ENCODE data around the gene GNL1. TPM values are rescaled to one million over a fixed set of nuclear protein-coding genes. Genes with fewer than 3 reads are reported as not detected.

The GNL1 gene
- total and polyA plus RNA-seq, 2 of the 8 experiments (the other 6 are each of a cell fraction or from before 2014, with no cell fraction given): 42.4 to 67.8 TPM

GRCh38 chr6:30573113-30573512, 16.8 kb upstream of the GNL1 start:
- Histone ChIP-seq H3K4ac (replicated peaks; ENCODE audit: insufficient read length, low read depth, low read length) (no peak overlapping the region), H2BK15ac (ENCODE audit: low read length) (no peak overlapping the region), H4K20me1 (replicated peaks in 1 of 2; ENCODE audit: control insufficient read depth in 1 of 2, insufficient read depth in 2 of 2, low read length in 2 of 2) (peaks cover 0 to 23% of the 10 kb centered on the region in 2 experiments), H4K8ac (ENCODE audit: extremely low read depth, insufficient read depth, low read length) (no peak overlapping the region), H4K5ac (ENCODE audit: insufficient read length, low read depth, low read length) (no peak overlapping the region), H3K27me3 (replicated peaks in 1 of 4; ENCODE audit: control insufficient read depth in 3 of 4, extremely low read depth in 1 of 4, insufficient read depth in 3 of 4, low read length in 3 of 4) (no peaks in the 10 kb centered on the region), H2BK5ac (ENCODE audit: low read depth, low read length) (no peak overlapping the region), H2BK12ac (ENCODE audit: low read depth, low read length) (no peak overlapping the region), H3K79me1 (ENCODE audit: low read depth, low read length) (peaks cover 17% of the 10 kb centered on the region), H3K36me3 (ENCODE audit: control insufficient read depth in 2 of 4, insufficient read depth in 4 of 4, low read length in 3 of 4) (peaks cover 10 to 25% (median 16%) of the 10 kb centered on the region in 4 experiments; a peak in 7 of 8 replicates), H3K23me2 (ENCODE audit: low read depth, low read length) (peaks cover 9% of the 10 kb centered on the region; the same call in 1 of the 2 replicates), H3K56ac (replicated peaks; ENCODE audit: insufficient read length, low read depth, low read length) (no peak overlapping the region), H2BK20ac (ENCODE audit: low read length) (no peak overlapping the region), H3K9ac (replicated peaks in 1 of 4; ENCODE audit: extremely low read depth in 1 of 4, low read depth in 3 of 4, low read length in 3 of 4) (peak overlapping the region in 1 of 4 experiments; percentile 1; a peak in 1 of 7 replicates), H3K79me2 (ENCODE audit: control insufficient read depth in 1 of 2, insufficient read depth in 2 of 2, low read length in 2 of 2) (peaks cover 23 to 49% of the 10 kb centered on the region in 2 experiments), H2AK5ac (ENCODE audit: low read depth, low read length) (no peak overlapping the region), H3K23ac (ENCODE audit: insufficient read length) (no peak overlapping the region), H4K91ac (replicated peaks; ENCODE audit: insufficient read length, low read length) (no peak overlapping the region), H3K9me3 (ENCODE audit: insufficient read depth in 2 of 2, low read depth in 1 of 2, low read length in 1 of 2) (no peaks in the 10 kb centered on the region), H3K14ac (ENCODE audit: insufficient read length) (no peak overlapping the region), H2BK120ac (replicated peaks; ENCODE audit: low read depth, low read length) (no peak overlapping the region), H3K4me3 (ENCODE audit: extremely low read depth in 1 of 4, insufficient read depth in 2 of 4, low read depth in 3 of 4, low read length in 4 of 4) (no peak overlapping the region), H3K18ac (ENCODE audit: extremely low read depth, low read length) (no peak overlapping the region), H2AFZ (ENCODE audit: low read length) (no peak overlapping the region), H3K27ac (ENCODE audit: low read depth, low read length) (no peak overlapping the region), H3K4me2 (ENCODE audit: insufficient read depth in 1 of 2, low read depth in 2 of 2, low read length in 2 of 2) (peak overlapping the region; percentile 30 to 91; a peak in 2 of 4 replicates), H3K4me1 (replicated peaks in 1 of 4; ENCODE audit: control insufficient read depth in 3 of 4, insufficient read depth in 4 of 4, low read length in 3 of 4) (peaks cover 0 to 4% (median 2%) of the 10 kb centered on the region in 4 experiments; a peak in 5 of 7 replicates)
- 66% methylated on average over 4 of the region's 4 CpGs; no CpG with 5 or more reads in 1 of the 2 experiments for WGBS, 2 experiments (ENCODE audit: extremely low coverage in 1 of 2, insufficient coverage in 1 of 2, insufficient read length in 1 of 2, insufficient replicate concordance in 2 of 2, low coverage in 1 of 2, low lambda C conversion rate in 2 of 2, missing lambda C conversion rate in 1 of 2)
- FAIRE-seq (no peak), DNase-seq (ENCODE audit: low read depth in 1 of 2, low spot score in 2 of 2) (no peak)
- CTCF ChIA-PET (ENCODE audit: partially characterized antibody): interaction anchor here (1.0 to 1.6 kb wide), 2 partner anchors 24 to 556 kb away, joined by 3 to 10 read pairs; no protein-coding TSS in a partner anchor
- POLR2A ChIA-PET (ENCODE audit: partially characterized antibody): interaction anchor here (0.8 to 27.0 kb wide), 8 partner anchors 10 to 45 kb away, joined by 3 to 712 read pairs (median 6); partner anchors contain the start of genes GNL1 and MRPS18B
- TF ChIP-seq SIRT6 (IDR thresholded peaks at IDR 0.05; ENCODE audit: low read length) (no peak), NRF1 (IDR thresholded peaks at IDR 0.05; ENCODE audit: low read depth, low read length) (no peak), CBX5 (IDR thresholded peaks at IDR 0.05; ENCODE audit: low read depth, low read length) (no peak), JUND (IDR thresholded peaks at IDR 0.05; ENCODE audit: low read length) (no peak), POU5F1 (IDR thresholded peaks at IDR 0.05; ENCODE audit: low read depth, low read length) (no peak), TAF1 (IDR thresholded peaks at IDR 0.05; ENCODE audit: low read depth, low read length) (no peak), SRF (IDR thresholded peaks at IDR 0.05; ENCODE audit: low read depth, low read length) (no peak), FOSL1 (IDR thresholded peaks at IDR 0.05; ENCODE audit: insufficient read depth, low read depth, low read length) (no peak), HDAC2 (IDR thresholded peaks at IDR 0.05; ENCODE audit: borderline replicate concordance in 1 of 2, low read depth in 2 of 2, low read length in 2 of 2) (no peak), CHD1 (IDR thresholded peaks at IDR 0.05; ENCODE audit: low read depth, low read length) (no peak), KDM4A (IDR thresholded peaks at IDR 0.05; ENCODE audit: low read depth, low read length, severe bottlenecking) (no peak), ATF3 (IDR thresholded peaks at IDR 0.05; ENCODE audit: insufficient read depth, low read depth, low read length) (no peak), RNF2 (IDR thresholded peaks at IDR 0.05; ENCODE audit: borderline replicate concordance, low read depth, low read length, missing control alignments, poor library complexity, severe bottlenecking) (no peak)

Data from H1 (cell line).